HUES6 (cell line): ENCODE measurements around the gene PRRC1.
"Not testable (repeated sequence)": the region's sequence is repeated elsewhere in the genome, so short reads cannot be mapped to it uniquely, and the experiment has no call there.

Experiments used
- H3K27ac ChIP-seq: 2 replicates; pipeline ENCODE4 v1.7.0; 2013; ENCODE audit warnings: low read depth, mild to moderate bottlenecking, low read length, inconsistent platforms
- H3K27me3 ChIP-seq: 2 replicates; pipeline ENCODE4 v1.6.1; 2013; ENCODE audit warnings: low read length; ENCODE audit not compliant: control insufficient read depth, insufficient read depth
- H3K36me3 ChIP-seq: 2 replicates; pipeline ENCODE4 v1.6.1; 2013; ENCODE audit warnings: low read length; ENCODE audit not compliant: control insufficient read depth, insufficient read depth
- H3K4me1 ChIP-seq: 2 replicates; pipeline ENCODE4 v1.6.1; 2013; ENCODE audit warnings: low read length; ENCODE audit not compliant: control insufficient read depth, insufficient read depth
- H3K4me3 ChIP-seq: 2 replicates; pipeline ENCODE4 v1.5.1; 2013; ENCODE audit warnings: low read depth, low read length
- H3K9ac ChIP-seq: one replicate; pipeline ENCODE4 v1.6.1; 2013; ENCODE audit warnings: mild to moderate bottlenecking, low read length
- H3K9me3 ChIP-seq: 2 replicates; pipeline ENCODE4 v1.6.1; 2013; ENCODE audit warnings: low read depth, low read length; ENCODE audit not compliant: control insufficient read depth, insufficient read depth

Gene PRRC1

DNA sequence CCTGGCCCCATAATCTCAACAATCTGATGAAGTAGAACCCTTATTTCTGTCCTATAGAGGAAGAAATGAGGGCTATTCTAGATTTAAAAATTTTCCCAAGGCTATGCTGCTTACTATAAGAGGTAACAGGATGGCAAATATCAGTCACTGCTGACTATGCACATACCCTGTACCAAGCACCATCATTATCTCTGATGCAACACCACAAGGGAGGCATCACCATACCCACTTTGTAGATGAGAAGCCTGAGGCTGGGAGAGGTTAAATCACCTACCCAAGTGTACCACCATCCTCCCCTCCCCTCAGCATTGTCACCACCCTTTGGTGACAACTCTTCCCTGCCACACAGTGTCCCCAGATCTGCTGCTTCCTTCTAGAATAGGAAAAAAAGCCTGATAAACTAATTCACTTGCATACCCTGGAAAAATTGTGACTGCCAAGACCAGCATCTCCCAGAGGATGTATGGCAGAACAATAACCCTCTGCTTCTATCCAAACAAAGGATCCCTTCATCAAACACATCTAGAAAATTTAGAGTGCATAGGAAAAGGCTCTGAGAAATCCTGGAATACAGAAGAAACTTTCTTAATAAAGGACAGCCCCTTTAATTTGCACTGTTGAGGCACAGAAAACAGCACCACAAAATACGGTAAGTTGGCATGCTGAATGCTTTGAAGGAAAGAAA, 48.3 kb downstream of the PRRC1 start:
- Histone ChIP-seq H3K27ac (no peak overlapping the region), H3K9ac (no peak overlapping the region), H3K27me3 (no peaks in the 10 kb centered on the region), H3K4me3 (no peak overlapping the region), H3K9me3 (no peaks in the 10 kb centered on the region), H3K4me1 (no peaks in the 10 kb centered on the region), H3K36me3 (no peaks in the 10 kb centered on the region)

DNA sequence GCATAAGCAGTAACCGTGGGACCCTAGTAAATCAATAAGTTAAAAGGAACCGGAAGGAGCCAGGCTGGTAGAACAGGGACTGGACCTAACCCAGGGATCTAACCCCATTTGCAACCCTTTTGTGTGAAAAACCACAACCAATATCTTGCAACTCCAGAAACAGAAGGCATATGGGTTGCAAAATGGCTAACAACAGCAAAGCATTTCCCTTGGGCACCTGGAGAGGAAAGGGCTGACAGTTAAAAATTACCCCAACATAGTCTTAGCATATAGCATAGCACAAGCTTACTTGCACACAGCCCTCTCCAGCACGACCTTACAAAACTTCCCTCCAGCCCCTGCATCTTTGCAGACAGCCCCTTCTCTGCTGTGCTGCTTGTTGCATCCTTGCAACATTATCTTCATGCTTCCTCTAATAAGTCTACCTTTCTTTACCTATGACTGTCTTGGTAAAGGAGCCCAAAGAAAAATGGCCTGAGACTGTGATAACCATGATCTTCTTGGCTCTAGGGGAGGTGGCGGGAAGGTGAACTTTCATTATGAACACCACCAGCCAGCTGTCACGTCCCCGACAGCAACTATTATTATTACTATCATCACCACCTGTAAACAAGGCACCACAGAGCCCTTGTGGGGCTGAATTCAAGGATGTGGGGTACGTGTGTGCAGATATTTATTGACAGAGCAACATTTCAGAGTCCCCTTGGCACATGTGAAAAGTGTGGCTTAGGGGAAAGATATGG, 49.8 kb downstream of the PRRC1 start:
- H3K27ac ChIP-seq, result no peak overlapping the region
- no peaks in the 10 kb centered on the region for H3K36me3 ChIP-seq
- H3K9me3 ChIP-seq, result no peaks in the 10 kb centered on the region
- H3K9ac ChIP-seq, result no peak overlapping the region
- H3K27me3 ChIP-seq, result no peaks in the 10 kb centered on the region
- no peaks in the 10 kb centered on the region for H3K4me1 ChIP-seq
- no peak overlapping the region for H3K4me3 ChIP-seq

DNA sequence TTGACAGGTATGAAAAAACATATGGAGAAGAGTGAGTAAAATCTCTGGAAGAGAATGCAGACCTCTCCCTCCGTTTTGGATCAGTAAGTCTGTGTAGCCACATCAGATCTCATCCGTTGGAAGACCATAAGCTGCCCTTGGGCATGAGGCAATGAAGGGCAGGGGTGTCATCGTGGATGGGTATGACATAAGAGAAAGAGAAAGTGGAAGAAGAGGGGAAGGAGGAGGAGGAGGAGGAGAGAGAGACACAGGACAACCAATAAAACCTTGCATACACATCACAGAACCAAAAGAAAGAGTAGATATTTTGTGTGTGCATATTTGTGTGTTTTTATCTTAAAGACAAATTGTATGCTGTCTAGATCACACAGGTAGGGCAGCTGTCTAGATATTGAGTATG, 50.7 kb downstream of the PRRC1 start:
- Histone ChIP-seq H3K9ac (no peak overlapping the region), H3K36me3 (no peaks in the 10 kb centered on the region), H3K4me1 (no peaks in the 10 kb centered on the region), H3K27ac (no peak overlapping the region), H3K4me3 (no peak overlapping the region), H3K9me3 (no peaks in the 10 kb centered on the region), H3K27me3 (no peaks in the 10 kb centered on the region)

DNA sequence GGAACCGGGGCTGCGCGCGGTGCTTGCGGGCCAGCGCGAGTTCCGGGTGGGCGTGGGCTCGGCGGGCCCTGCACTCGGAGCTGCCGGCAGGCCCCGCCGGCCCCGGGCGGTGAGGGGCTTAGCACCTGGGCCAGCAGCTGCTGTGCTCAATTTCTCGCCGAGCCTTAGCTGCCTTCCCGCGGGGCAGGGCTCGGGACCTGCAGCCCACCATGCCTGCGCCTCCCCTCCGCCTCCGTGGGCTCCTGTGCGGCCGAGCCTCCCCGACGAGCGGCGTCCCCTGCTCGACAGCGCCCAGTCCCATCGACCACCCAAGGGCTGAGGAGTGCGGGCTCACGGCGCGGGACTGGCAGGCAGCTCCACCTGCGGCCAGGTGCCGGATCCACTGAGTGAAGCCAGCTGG, 52.0 kb downstream of the PRRC1 start:
- not testable (repeated sequence) for H3K4me1 ChIP-seq, H3K36me3 ChIP-seq, H3K27me3 ChIP-seq, H3K9me3 ChIP-seq, H3K4me3 ChIP-seq, H3K9ac ChIP-seq, H3K27ac ChIP-seq

DNA sequence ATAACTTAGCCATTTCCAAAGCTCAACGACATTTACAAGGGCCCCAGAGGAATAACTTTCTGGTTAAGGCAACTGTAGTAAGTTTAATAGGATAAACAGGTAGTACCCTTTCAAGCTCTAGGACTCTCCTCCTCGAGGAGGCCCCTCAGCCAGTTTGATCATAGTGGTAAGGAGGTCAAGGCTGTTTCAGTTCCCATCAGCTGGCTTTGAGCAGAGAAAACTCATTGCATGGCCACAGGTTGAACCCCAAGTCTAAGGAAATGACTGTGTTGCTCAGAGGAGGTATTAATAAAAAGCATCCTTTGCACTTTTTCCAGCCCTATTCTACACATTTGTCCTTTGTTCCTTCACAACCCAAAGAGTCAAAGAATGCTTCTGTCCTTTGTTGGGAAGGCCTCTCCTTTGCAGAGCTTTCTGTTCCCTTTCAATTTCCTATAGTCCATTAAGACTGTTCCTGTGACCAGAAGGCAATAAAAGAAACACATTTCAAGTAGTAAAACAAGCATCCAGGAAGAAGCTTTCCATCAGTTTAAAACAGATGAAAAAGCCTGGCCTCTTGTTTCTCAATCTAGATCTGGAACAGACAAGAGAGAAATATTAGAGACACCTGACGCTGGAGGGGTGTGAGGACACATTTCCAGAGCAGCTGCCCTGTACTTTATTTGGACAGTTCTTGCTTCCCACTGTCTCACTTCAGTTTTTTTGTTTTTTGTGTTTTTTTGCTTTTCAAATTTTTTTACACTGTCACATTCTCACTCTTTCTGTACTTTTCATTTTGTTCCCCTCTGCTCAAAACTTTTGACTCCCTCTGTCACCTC, 54.1 kb downstream of the PRRC1 start:
- Histone ChIP-seq H3K4me3 (no peak overlapping the region), H3K9me3 (peaks cover 4% of the 10 kb centered on the region; the same call in 1 of the 2 replicates), H3K4me1 (no peaks in the 10 kb centered on the region), H3K27ac (no peak overlapping the region), H3K27me3 (no peaks in the 10 kb centered on the region), H3K9ac (no peak overlapping the region), H3K36me3 (no peaks in the 10 kb centered on the region)

DNA sequence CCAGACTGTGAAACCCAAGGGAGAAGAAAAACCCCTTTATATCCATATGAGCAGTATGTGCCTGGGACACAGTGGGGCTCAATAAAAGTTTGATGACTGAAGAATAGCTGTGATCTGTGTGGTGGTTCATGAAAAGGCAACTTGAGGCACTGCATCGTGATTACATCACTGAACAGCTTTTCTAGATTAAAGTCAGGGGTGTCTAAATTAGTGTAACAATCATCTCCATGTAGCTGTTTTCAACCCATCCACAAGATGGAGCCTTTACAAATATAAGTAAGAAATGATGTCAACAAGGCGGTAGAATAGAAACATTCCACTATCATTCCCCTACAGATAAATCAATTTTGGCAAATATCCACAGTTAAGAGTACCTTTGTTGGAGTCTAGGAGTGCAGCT, 55.5 kb downstream of the PRRC1 start:
- Histone ChIP-seq H3K9me3 (peaks cover 4% of the 10 kb centered on the region; the same call in 1 of the 2 replicates), H3K4me3 (no peak overlapping the region), H3K4me1 (no peaks in the 10 kb centered on the region), H3K36me3 (no peaks in the 10 kb centered on the region), H3K9ac (no peak overlapping the region), H3K27ac (no peak overlapping the region), H3K27me3 (no peaks in the 10 kb centered on the region)

DNA sequence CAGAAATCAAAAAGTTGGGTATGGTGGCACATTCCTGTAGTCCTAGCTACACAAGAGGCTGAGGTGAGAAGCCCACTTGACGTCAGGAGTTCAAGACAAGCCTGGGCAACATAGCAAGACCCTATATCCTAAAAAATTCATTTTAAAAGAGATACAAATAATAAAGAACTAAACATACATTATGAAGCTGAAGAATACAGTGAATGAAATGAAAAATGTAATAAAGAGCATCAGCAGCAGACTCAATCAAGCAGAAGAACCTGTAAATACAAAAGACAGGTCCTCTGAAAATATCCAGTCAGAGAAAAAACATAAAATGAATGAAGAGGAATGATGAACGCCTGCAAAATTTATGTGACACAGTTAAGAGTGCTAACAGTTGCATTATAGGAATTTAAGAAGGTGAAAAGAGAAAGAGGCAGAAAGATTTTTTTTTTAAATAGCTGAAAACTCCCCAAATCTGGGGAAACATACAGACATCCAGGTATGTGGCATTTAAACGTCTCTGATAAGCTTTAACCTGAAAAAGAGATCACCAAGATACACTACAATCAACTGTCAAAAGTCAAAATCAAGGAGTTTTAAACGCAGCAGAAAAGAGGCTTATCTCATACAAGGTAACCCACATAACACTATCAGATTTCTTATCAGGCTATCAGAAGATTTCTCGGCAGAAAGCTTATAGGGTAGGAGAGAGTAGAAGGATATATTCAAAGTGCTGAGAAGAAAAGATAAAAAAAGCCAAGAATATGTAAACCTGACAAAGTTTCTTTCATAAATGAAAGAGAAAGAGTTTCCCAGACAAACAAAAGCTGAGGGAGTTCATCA, 57.6 kb downstream of the PRRC1 start:
- H3K36me3 ChIP-seq, result no peaks in the 10 kb centered on the region

DNA sequence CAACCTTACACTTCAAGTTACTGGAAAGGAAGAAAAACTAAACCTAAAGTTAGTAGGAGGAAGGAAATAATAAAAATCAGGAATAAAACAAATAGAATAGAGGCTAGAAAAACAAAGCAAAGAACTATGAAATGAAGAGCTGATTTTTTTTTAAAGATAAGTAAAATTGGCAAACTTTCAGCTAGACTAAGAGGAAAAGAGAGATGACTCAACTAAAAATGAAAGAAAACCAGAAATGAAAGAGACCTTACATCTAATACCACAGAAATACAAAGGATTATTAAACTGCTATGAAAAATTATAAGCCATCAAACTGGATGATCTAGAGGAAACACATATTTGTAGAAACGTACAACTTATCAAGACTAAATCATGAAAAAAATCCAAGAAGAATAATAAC, 60.0 kb downstream of the PRRC1 start:
- Histone ChIP-seq H3K27ac (no peak overlapping the region), H3K9me3 (peaks cover 4% of the 10 kb centered on the region; the same call in 1 of the 2 replicates), H3K27me3 (no peaks in the 10 kb centered on the region), H3K9ac (no peak overlapping the region), H3K36me3 (no peaks in the 10 kb centered on the region), H3K4me1 (no peaks in the 10 kb centered on the region), H3K4me3 (no peak overlapping the region)

More for the DNA sequence above, 57.6 kb downstream of the PRRC1 start:
- H3K27me3 ChIP-seq, result no peaks in the 10 kb centered on the region
- H3K9me3 ChIP-seq, result peaks cover 4% of the 10 kb centered on the region; the same call in 1 of the 2 replicates
- no peaks in the 10 kb centered on the region for H3K4me1 ChIP-seq
- no peak overlapping the region for H3K27ac ChIP-seq
- no peak overlapping the region for H3K9ac ChIP-seq
- H3K4me3 ChIP-seq, result no peak overlapping the region

DNA sequence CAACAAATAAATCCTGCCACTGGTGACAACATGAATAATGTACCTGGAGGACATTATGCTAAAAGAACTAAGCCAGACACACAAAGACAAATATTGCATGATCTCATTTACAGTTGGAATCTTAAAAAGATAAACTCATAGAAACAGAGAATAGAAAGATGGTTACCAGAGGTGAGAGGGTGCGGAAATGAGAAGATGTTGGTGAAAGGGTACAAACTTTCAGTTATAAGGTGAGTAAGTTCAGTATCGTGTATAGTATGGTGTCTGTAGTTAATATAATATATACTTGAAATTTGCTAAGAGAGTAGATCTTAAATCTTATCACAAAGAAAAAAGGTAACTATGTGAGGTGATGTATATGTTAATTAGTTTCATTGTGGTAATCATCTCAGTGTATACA, 63.3 kb downstream of the PRRC1 start:
- no peaks in the 10 kb centered on the region for H3K9me3 ChIP-seq
- H3K4me1 ChIP-seq, result peaks cover 7% of the 10 kb centered on the region
- no peak overlapping the region for H3K27ac ChIP-seq
- H3K27me3 ChIP-seq, result no peaks in the 10 kb centered on the region
- no peaks in the 10 kb centered on the region for H3K36me3 ChIP-seq
- H3K4me3 ChIP-seq, result no peak overlapping the region
- H3K9ac ChIP-seq, result no peak overlapping the region

DNA sequence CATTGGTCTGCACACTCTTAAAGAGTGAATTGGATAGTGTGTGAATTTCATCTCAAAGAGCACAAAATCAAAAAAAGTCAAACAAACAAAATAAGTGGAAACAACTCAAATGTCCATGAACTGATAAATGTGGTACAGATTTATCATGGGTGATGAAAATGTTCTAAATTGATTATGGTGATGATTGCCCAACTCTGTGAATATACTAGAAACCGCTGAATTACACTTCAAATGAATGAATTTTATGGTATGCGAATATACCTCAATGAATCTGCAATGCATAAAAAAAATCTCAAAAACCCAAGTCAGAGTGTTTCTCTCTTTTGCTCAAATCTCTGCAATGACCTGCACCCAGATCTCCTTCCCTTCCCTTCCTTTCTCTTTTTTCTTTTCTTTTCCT, 64.0 kb downstream of the PRRC1 start:
- Histone ChIP-seq H3K27me3 (no peaks in the 10 kb centered on the region), H3K4me3 (no peak overlapping the region), H3K4me1 (peaks cover 14% of the 10 kb centered on the region), H3K36me3 (no peaks in the 10 kb centered on the region), H3K9ac (no peak overlapping the region), H3K9me3 (no peaks in the 10 kb centered on the region), H3K27ac (no peak overlapping the region)
